NCI-H2227 treated with DMSO at 0.1 percent for 48 hours (cell line): ENCODE measurements around the gene KRTAP29-1.
A peak's percentile ranks its signal among the peaks of the same experiment; 100 is the strongest.
"Not testable (repeated sequence)": the region's sequence is repeated elsewhere in the genome, so short reads cannot be mapped to it uniquely, and the experiment has no call there.

ENCODE experiments used
- DNase-seq: peaks from one replicate; lab custom pipeline; 2025; lab: John Stamatoyannopoulos, UW

Gene KRTAP29-1, protein sequence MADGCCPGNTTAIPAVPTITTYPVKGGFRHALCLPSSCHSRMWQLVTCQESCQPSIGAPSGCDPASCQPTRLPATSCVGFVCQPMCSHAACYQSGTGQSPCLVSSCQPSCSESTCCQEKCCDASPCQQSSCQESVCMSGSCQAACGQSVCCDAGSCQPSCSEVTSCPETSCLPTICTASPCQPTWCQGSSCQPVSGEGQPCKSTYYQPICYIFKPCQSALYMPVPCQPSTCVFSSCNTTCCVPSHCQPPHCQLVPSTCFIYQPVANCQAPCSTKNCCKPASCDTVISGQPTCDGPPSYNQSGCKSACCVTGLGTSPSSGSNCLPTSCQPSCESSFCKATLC

DNA sequence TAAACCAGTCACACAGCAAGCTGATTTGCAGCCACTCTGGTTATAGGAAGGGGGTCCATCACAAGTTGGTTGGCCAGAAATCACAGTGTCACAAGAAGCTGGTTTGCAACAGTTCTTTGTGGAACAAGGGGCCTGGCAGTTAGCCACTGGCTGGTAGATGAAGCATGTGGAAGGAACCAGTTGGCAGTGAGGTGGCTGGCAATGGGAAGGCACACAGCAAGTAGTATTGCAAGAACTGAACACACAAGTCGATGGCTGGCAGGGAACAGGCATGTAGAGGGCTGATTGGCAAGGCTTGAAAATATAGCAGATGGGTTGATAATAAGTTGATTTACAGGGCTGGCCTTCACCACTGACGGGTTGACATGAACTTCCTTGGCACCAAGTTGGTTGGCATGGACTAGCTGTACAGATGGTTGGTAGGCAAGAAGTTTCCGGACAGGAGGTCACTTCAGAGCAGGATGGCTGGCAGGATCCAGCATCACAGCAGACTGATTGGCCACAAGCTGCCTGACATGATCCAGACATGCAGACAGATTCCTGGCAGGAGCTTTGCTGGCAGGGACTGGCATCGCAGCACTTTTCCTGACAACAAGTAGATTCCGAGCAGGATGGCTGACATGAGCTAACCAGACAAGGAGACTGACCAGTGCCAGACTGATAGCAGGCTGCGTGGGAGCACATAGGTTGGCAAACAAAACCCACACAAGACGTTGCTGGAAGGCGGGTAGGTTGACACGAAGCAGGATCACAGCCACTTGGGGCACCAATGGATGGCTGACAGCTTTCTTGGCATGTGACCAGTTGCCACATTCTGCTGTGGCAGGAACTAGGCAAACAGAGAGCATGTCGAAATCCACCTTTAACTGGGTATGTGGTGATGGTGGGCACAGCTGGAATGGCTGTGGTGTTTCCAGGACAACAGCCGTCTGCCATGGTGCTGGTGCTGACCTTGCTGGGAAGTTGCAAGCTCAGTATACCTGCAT lies at the start of gene KRTAP29-1:
Gene KRTAP29-1, minus strand, starts transcription at position 936 of the 986 bp plus-strand sequence. Its CDS starts 0 bp downstream, at position 936.
- no peak for DNase-seq

DNA sequence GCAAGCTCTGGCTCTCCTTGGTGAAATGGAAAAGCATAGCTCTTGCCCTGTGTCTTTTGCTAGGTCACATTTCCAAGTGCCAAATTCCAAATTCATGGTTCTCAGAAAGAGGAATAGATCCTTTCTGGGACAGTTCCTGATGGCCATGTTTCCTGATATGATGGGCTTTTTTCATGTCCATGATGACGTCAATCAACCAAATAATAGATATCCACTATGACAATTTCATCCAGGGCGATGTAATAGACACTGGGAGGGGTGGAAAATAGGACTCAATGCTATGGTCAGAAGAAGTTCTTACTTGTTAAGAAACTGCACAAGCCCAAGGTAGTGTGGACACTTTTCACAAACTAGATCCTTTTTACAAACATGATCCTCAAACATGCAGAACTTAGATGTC lies 48.5 kb upstream of the KRTAP29-1 start:
- DNase-seq = no peak

DNA sequence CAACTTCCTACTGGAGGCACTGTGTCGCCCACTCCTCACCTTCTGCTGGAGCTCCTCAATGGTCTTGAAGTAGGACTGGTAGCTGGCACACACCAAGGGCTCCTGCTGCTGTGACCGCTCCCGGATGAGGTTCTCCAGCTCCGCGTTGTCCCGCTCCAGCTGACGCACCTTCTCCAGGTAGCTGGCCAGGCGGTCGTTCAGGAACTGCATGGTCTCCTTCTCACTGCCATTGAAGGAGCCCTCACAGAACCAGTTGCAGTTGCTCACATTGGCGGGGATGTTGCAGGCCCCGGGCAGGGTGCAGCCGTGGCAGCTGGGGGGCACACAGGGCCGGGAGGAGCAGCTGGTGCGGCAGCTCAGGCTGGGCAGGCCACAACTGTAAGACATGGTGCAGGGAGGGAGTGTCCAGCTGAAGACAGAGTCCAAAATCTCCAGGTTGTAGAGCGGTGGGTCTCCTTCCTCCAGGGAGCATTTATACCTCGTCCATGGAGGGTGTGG lies 47.8 kb upstream of the KRTAP29-1 start, which contains the start of gene KRT33A:
Gene KRT33A, minus strand, starts transcription at position 448 of the 498 bp plus-strand sequence. Its CDS starts 61 bp downstream, at position 387.
- not testable (repeated sequence) for DNase-seq

DNA sequence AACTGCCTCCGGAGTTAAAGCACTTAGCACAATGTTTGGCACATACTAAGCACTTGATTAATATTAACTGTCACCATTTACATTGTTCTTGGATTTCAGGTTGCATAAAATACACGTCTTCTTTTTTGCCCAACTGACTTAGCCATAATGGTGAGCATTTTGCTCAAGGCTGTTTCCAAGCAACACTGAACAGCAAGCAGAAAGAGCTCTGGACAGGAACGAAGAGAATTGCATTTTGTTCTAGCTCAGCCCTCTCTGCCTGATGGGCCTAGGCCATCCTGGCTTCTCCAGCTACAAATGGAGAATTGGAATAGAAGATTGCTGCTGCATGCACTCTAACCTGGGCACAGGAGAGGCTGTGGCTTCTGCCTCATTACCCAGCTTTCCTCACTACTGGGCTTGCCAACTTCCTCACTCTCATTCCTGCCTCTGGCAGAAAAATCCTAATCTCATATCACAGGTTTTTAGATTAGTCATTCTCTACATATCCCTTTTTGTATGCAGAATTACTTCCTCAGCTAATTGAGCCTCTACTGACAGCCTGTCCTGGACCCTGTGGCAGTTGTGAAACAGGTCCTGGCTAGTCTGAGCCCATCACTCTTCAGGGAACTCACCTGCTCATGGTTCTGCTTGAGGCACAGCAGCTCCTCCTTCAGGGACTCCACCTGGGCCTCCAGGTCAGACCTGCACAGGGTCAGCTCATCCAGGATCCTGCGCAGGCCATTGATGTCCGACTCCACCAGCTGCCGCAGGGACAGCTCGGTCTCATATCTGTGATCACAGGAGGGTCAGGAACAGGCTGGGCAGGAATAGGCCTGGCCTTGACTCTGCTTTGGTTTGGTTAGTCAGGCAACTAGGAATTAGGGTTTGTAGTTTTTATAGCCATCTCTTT lies 45.5 kb upstream of the KRTAP29-1 start:
- DNase-seq = no peak

DNA sequence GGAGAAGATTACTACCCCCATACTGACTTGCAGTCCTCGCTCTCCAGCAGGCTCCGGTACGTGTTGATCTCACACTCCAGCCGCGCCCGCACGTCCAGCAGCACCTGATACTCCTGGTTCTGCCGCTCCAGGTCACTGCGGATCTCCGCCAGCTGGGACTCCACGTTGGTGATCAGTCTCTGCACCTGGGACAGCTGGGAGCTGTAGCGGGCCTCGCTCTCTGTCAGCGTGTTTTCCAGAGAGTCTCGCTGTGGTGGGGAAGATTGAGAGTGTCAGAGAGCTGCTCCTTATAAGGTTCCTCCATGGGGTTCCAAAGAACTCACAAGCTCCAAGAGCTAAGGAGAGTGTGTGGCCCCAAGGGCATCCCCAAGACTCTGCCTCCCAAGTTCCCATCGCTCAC lies 43.8 kb upstream of the KRTAP29-1 start:
- not testable (repeated sequence) for DNase-seq

DNA sequence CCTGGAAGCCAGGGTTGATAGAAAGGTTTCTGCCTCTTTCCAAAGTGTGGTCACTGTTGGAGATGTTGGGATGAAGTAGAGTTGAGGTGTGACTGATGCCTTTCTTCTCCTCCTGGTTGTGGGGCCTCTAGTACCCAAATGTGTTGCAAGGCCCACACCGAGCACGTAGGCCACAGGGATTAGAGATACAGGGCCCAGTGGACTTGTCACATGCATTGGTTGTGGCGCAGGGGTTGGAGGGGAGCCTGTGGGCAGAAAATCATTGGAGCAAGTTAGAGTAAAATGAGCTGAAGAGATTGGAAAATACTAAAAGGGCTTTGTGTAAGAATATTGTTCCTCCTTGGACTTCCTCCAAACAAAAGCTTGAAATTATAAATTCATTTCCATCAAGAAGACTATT lies 43.3 kb upstream of the KRTAP29-1 start:
- no peak for DNase-seq

DNA sequence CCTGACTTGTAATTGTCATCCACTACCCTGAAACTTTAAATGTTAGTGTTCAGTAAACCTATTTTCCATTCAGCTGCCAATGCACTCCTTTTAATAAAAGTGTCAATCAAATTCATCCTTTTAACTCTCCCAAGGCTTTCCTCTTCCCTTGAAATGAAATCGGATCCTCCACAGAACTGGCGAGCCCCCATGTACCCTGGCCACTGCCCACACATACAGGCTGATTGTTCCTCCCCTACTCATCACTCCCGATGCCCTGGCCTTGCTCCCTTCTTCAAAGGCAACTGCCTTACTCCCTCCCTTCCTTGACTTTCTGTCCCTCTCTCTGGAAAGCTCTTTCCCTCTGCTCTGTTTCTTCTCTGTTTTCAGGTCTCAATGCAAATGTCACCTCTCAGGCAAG lies 40.4 kb upstream of the KRTAP29-1 start:
- no peak for DNase-seq

DNA sequence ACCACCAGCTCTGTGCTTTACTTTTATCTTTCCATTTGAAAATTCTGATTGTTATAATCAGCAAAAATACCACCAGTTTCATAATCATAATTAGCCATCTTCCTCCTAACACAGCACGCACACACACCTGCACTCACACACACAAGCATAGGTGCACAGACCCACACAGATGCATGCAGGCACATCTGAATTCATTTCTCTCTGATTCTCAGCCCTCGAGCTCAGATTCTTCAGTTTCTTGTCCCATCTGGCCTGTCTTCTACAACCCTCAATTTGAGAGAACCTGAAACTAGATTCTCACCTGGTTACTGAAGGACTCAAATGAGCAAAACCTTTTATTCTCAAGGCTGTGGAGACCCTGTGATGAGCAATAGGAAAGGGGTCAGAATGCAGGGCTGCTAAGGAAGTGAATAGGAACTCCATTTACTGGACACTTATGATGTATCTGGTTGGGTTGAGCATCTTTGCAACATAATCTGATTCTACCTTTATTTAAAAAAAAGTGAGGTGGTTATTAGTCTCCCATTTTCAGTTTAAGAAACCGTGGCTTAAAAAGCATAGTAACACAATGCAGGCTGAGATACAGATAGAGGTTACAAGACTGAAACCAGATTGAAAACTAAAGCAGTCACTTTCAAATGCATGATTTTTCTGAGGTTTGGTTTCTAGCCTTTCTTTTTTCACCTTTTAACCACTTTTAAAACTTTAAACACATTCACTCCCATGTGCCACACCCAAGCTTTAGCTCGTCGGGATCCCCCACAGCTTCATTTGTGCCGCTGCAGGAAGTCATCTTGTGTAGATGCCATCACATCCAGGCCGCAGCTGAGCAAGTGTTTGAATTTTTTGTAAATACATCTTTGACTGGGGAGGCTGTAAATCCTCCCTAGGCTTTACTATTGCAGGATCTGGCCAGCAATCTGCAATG lies 38.5 kb upstream of the KRTAP29-1 start:
- no peak for DNase-seq

DNA sequence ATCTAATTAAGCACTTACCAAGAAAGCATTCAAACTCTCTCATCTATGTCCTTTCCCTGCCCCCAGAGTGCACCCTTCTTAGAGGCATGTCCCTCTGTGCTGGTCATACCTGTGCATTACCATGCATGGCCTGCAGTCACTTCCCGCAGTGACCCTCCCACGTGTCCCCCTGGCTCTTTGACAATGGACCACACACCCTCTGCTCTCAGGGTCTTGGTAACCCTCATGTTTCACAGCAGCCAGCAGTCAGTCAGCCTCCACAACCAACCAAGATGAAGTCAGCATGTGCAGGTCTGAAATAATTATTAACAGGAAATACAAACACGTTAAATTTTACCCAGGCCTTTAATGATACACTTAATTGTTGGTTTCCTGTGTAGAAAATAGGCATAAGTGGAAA lies 37.8 kb upstream of the KRTAP29-1 start:
- DNase-seq = no peak

DNA sequence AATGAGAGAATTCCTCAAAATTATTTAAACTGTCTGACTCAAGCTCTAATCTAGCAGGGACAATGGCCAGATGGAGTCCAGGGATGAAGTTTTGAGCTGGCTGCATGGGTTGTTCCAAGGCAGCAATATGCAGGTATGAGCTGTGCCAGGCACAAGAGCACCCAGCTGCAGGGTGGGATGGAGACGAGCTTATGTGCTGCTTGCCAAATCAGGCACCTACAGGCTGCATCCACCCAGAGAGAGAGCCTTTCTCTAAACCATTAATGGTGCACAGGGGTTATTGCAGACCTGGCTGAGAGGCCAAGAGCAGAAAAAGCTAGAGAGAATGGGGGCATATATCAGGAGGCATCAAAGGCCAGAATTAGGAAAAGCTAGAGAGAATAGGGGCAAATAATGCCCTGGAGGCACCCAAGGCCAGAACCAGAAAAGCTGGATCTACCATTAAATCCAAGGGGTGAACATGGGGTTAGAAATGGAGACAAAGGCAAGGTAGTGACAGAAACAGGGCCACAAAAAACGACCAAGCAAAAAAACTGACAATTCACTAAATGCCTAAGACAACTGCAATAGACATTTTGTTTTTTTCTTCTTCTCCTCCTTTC lies 37.0 kb upstream of the KRTAP29-1 start:
- no peak for DNase-seq

DNA sequence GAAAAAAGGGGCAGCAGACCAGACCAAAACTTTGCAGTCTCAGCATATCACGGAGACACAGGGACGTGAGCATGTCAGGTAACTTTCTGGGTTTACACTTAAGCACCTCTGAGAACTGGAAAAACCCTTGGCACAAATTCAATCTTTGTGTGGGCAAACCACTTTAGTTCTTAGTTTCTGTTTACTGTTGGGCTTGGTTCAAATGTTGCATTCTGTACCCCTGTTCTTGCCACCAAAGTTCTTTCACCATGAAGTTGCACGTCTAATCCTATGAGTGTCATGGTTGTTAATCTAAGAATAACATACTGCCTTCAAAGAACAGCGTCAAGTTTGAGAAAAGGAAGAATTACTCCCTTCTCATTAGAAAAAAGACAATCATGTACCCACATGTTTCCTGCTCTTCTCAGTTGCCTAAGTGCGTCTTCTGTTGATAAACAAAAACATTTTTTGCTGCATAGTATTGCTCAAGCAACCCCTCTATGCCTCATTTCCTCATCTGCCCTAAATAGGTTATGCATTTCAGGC lies 36.4 kb upstream of the KRTAP29-1 start:
- no peak for DNase-seq

DNA sequence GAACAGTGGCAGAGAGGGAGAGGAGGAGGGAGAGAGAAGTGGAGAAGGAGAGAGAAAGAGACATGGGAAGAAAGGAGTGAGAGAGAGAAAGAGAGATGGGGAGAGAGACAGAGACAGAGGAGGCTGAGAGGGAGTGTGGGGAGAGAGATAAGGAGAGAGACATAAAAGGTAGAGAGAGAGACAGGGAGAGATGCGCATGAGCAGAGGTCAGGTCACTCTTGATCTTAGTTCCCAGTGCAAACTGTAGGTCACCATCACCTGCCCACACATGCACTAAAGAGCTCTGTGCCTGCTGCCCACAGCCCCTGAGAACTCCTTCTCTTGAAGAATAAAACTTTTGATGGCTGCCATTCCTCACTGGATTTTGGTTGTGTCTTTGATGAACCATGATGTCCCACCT lies 33.1 kb upstream of the KRTAP29-1 start:
- no peak for DNase-seq

DNA sequence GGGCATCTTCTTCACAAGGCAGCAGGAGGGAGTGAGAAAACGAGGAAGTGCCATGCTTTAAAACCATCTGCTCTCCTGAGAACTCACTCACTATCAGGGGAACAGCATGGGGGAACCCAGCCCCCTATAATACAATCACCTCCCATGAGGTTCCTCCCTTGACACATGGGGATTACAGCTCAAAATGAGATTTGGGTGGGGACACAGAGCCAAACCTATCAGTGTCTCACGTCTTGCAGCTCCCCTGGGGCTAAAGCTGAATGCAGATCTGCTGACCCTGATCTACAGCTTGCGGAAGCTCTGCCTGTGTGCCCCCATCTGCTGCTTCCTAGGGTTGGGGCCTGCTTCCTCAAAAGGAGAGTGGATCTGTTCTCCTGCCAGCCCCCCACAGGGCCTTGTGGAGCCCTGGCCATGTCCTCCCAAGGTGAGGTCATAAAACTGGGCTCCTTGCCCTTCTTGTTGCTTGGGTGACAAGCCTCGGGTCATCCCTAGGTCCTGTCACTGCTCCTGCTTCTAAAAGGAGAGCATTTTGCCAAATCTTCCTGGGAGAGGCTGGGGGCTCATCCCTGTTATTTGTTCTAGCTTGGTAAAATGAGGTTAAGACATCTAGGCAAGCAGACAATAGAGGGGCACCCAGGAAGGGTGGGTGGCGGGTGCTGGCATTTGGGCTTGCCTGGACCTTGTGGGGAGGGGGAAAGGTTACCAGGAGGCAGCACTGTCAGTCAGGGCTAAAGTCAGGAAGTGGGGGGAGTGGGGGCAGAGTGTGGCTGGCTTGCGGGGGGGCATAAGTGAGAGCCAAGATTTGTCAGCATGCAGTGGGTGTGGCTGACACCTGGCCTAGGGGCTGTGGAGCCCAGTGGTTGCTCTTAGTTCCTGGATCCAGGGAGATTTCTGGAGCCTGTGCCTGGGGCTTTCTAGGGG lies 32.0 kb upstream of the KRTAP29-1 start:
- no peak for DNase-seq

DNA sequence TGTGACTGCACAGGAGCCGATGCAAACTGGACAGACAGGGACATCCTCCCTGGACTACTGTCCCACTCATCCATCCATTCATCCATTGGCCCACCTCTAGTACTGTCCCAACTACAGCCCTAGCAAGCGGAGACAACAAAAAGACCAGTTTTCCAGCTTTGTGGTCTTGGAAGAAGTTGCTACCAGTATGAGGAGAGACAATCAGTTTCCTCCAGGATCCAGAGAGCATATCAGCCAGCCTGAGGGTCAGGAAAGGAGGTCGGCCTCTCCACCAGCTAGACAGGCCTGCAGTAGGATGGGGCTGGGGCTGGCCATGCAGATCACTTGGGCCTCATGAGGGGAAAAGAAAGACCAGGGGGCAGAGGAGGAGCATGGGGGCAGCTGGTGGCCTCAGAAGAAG lies 31.2 kb upstream of the KRTAP29-1 start:
- no peak for DNase-seq

DNA sequence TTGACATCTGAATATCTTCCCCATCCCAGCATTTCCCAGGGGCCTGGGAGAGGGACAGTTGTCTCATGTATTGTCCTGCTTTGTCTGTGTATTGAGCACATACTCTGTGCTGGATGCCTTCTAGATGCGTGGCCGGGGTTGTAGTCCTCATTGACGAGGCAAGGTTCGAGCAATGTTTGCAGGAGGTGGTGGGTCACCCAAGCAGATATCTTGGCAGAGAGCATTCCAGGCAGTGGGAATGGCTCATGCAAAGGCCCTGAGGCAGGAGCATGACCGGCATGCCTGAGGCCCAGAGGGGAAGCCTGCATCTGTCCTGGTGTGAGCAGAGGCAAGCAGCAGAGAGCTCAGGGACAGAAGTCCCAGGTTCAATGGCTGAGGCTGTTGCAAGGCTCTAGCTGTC lies 30.4 kb upstream of the KRTAP29-1 start:
- no peak for DNase-seq

DNA sequence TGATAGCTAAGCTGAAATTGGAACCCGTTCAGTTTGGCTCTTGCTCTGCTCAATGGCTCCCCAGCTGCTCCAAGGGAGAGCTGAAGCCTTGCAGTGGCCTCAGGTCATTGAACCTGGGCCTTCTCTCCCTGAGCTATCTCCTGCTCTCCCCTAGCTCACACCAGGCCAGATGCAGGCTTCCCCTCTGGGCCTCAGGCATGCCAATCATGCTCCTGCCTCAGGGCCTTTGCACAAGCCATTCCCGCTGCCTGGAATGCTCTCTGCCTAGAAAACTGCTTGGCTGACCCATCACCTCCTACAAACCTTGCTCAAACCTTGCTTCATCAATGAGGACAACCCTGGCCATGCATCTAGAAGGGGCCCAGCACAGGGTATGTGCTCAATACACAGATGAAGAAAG lies 29.6 kb upstream of the KRTAP29-1 start:
- DNase-seq = no peak

DNA sequence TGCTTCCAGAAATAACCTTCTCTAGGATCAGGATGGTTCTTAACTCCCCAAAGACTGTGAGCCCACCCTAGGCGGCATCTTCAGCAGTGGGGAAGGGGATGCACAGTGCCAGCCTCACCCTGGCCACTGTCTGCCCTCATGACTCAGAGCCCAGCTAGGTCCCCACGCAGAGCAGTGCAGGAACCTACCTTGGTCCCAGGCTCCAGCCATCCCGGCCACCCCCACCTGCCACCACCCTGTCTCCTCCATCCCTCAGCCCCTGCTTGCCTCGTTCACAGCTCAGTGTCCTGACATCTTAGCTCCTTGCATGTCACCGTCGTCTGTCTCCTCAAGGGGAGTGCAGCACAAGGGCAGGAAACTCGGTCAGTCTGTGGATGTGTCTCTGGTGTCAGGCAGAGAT lies 29.0 kb upstream of the KRTAP29-1 start:
- DNase-seq = no peak

DNA sequence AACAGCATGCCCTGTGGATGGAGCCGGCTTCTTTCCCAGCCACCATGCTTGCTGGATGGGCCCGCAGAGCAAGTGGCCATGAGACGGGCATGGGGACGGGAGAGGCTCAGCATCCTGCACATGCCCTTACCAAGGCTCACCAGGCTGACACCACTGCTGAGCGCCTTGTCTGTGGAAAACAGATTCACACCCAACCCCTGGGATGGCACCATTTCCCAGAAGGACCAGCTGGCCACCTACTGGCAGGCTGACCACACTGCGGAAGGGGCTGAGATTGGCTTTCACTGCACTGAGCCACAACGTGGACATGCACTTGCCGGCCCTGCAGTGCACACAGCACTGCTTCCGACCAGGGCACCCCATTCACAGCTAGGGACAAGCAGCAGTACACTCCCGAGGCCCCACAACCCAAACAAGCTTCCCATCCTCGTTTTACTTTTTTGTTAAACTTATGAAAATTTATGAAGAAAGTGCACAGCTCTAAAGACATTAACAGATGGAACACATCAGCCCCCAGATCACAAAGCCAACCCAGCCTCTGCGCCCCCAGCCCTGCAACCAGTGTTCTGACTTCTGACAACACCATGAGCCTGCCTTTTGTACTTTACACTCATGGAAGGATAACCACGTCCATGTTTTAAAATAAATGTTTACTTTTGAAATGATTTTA lies 26.8 kb upstream of the KRTAP29-1 start:
- peak; percentile 21 for DNase-seq
